ENCODE data around the gene ENPP5. TPM values are rescaled to one million over a fixed set of nuclear protein-coding genes. Genes with fewer than 3 reads are reported as not detected.

ENPP5 gene
- total and polyA plus RNA-seq, 10 of the 15 experiments (the other 5 are each of a cell fraction or from before 2014, with no cell fraction given), result 0.05 to 0.07 TPM; not detected in 8

- TF ChIP-seq CUX1 (IDR thresholded peaks at IDR 0.05; ENCODE audit: insufficient replicate concordance, low read depth, low read length) (no peak), SMAD5 (IDR thresholded peaks at IDR 0.05; ENCODE audit: low read depth) (no peak), BCLAF1 (IDR thresholded peaks at IDR 0.05) (no peak), ZZZ3 (IDR thresholded peaks at IDR 0.05; ENCODE audit: control insufficient read depth, insufficient read length, low read depth) (no peak), CHD2 (IDR thresholded peaks at IDR 0.05; ENCODE audit: borderline replicate concordance, low read depth, low read length) (no peak), NR2C1 (IDR thresholded peaks at IDR 0.05) (no peak), CBX3 (IDR thresholded peaks at IDR 0.05; ENCODE audit: borderline replicate concordance, low read depth) (no peak), SMC3 (IDR thresholded peaks at IDR 0.05; ENCODE audit: borderline replicate concordance, low read length) (no peak), ZBED1 (IDR thresholded peaks at IDR 0.05; ENCODE audit: borderline replicate concordance) (no peak), SMAD1 (IDR thresholded peaks at IDR 0.05; ENCODE audit: low read depth, partially characterized antibody) (no peak), MTA2 (IDR thresholded peaks at IDR 0.05; ENCODE audit: low read depth) (no peak), MAX (IDR thresholded peaks at IDR 0.05; ENCODE audit: low read depth, low read length) (no peak)
Measured at GRCh38 chr6:46203391-46204177, 32.8 kb upstream of the ENPP5 start (continued).
